ENCODE results near the gene CDH13. TPM values are rescaled to one million over a fixed set of nuclear protein-coding genes. Genes with fewer than 3 reads are reported as not detected.

CDH13 gene
- total and polyA plus RNA-seq, 8 donors = 0.12 to 21.4 (median 1.7) TPM; not detected in 1

DNA sequence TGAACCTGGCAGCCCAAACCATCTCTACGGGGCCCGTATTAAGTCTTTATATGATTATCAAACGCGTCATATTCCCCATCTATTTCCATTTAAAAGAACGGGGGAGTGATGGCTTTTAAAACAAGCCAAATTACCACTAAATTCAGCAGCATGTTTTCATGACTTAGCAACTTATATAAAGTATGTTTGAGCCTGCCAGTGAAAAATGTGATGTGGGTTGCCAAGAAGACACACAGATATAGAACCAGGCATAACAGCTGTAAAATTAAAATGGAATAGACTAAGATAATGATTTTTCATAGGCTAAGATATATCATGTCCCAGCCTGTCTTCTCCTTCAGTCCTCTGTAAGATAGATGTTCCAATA is 1136.2 kb downstream of the CDH13 start:
- intact Hi-C loops (cut with DNase I; ENCODE audit: low total_unique reads) = no loop called here
- peaks cover 0 to 9% (median 0%) of the 10 kb centered on the region in 4 donors for H3K9me3 ChIP-seq
- no peaks in the 10 kb centered on the region for H3K36me3 ChIP-seq
- no peaks in the 10 kb centered on the region for H3K4me1 ChIP-seq
- WGBS, 5 donors = 89 to 93% (median 91%) methylated on average over 5 of the region's 5 CpGs
- no peak overlapping the region for H3K4me3 ChIP-seq
- H3K27ac ChIP-seq = no peak overlapping the region
- TF ChIP-seq POLR2A (IDR thresholded peaks at IDR 0.05) (no peak), EP300 (IDR thresholded peaks at IDR 0.05) (no peak), POLR2AphosphoS5 (IDR thresholded peaks at IDR 0.05) (no peak)
- TF ChIP-seq, protein P1, sequence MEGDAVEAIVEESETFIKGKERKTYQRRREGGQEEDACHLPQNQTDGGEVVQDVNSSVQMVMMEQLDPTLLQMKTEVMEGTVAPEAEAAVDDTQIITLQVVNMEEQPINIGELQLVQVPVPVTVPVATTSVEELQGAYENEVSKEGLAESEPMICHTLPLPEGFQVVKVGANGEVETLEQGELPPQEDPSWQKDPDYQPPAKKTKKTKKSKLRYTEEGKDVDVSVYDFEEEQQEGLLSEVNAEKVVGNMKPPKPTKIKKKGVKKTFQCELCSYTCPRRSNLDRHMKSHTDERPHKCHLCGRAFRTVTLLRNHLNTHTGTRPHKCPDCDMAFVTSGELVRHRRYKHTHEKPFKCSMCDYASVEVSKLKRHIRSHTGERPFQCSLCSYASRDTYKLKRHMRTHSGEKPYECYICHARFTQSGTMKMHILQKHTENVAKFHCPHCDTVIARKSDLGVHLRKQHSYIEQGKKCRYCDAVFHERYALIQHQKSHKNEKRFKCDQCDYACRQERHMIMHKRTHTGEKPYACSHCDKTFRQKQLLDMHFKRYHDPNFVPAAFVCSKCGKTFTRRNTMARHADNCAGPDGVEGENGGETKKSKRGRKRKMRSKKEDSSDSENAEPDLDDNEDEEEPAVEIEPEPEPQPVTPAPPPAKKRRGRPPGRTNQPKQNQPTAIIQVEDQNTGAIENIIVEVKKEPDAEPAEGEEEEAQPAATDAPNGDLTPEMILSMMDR (IDR thresholded peaks at IDR 0.05) = no peak
- no peaks in the 10 kb centered on the region for H3K27me3 ChIP-seq
- DNase-seq = no peak

DNA sequence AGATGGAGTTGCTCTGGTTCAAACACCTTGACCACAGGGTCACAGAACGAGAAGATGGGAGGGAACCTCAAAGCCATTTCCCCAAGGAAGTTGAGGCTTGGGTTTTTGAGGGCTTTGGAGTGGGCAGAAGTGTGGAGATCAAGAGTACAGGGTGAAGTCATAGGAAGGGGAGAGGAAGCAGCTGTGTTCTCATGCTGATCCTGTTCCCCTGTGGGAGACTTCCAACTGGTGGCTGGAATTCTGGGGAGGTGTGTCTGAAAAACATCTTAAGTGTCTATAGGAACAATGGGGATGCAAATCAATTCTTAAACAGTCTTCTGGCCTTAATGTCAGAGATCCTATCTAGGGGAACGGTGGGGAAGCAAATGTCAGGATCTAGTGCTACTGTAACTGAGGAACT is 1142.2 kb downstream of the CDH13 start:
- DNase-seq = no peak
- intact Hi-C loops (cut with DNase I; ENCODE audit: low total_unique reads) = no loop called here
- H3K36me3 ChIP-seq = no peaks in the 10 kb centered on the region
- H3K4me3 ChIP-seq = no peak overlapping the region
- H3K4me1 ChIP-seq = peaks cover 0 to 3% (median 0%) of the 10 kb centered on the region in 4 donors
- 33 to 59% (median 53%) methylated on average over 2 of the region's 2 CpGs for WGBS, 5 donors
- no peaks in the 10 kb centered on the region for H3K27me3 ChIP-seq
- TF ChIP-seq EP300 (IDR thresholded peaks at IDR 0.05) = no peak
- TF ChIP-seq, protein P1 (IDR thresholded peaks at IDR 0.05) = no peak
- TF ChIP-seq POLR2A (IDR thresholded peaks at IDR 0.05) = no peak
- TF ChIP-seq POLR2AphosphoS5 (IDR thresholded peaks at IDR 0.05) = no peak
- H3K9me3 ChIP-seq = no peaks in the 10 kb centered on the region
- H3K27ac ChIP-seq = no peak overlapping the region

DNA sequence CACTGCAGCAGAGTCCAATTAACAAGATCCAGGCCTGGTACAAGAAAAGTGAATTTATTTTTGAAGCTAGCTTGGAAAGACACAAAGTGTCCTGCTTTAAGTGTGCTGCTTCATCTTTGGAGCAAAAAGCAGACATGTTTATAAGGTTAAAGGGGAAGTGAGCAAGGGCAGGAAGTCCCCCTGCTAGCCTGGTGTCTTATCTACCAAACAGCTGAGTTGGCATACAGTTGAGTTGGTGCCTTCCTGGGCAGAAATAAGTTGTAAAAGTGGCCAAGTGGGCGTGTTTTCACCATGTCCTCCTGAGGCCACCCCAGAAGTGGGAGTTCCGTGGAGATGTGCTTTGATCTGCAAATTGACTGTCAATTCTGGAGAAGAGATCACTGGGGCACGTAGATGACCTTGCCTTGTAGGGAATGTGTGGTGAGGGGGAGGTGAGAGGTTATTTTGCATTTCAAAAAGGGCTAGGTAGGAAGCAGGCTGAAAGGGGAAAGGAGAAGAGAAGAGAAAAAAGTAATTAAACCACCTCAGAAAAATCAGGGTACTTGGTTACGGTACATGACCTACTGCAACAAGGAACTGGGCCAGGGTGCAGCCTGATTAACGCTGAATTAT is 1142.7 kb downstream of the CDH13 start:
- no peak for DNase-seq
- H3K36me3 ChIP-seq = no peaks in the 10 kb centered on the region
- 47 to 58% (median 53%) methylated on average over 5 of the region's 5 CpGs for WGBS, 5 donors

DNA sequence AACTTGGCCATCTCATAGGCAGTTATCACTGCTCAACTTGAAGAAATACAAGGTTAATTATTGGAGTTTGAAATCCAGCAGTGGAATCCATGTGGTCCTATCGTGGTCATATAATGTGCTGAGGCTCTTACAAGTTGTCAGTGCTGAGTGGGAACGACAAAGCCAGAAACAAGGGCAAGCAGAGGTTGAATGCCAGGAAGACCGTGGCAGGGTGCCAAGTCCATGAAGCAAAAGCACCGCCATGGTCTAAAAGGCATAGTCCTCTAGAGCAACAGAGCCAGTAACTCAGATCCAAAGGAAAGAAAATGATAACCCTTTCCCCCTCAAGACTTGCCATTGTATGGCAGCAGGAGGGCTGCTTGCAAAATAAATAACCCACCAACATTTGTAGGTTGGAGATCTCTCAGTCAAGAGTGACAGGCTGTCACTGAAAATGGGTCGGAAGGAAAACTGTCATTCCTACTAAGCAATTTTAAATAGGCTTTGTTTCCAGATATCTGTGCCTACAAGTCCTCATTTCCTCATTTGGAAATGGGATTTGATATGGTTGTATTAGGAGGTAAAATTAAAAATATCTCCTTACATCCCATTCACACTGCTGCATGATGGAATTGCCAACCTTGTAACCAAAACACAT is 1144.7 kb downstream of the CDH13 start:
- Histone ChIP-seq H3K4me3 (no peak overlapping the region), H3K4me1 (peaks cover 0 to 3% (median 0%) of the 10 kb centered on the region in 4 donors), H3K36me3 (no peaks in the 10 kb centered on the region), H3K9me3 (no peaks in the 10 kb centered on the region), H3K27me3 (no peaks in the 10 kb centered on the region), H3K27ac (no peak overlapping the region)
- DNase-seq = peak; percentile 66 to 67
- intact Hi-C loops (cut with DNase I; ENCODE audit: low total_unique reads) = no loop called here
- no peak for TF ChIP-seq POLR2A (IDR thresholded peaks at IDR 0.05)
- TF ChIP-seq, protein P1 (IDR thresholded peaks at IDR 0.05) = no peak
- no peak for TF ChIP-seq EP300 (IDR thresholded peaks at IDR 0.05)
- 32 to 46% (median 37%) methylated on average over 5 of the region's 5 CpGs for WGBS, 5 donors

More for the DNA sequence above, 1142.7 kb downstream of the CDH13 start:
- H3K4me3 ChIP-seq = no peak overlapping the region
- no peaks in the 10 kb centered on the region for H3K27me3 ChIP-seq
- intact Hi-C loops (cut with DNase I; ENCODE audit: low total_unique reads) = no loop called here
- no peaks in the 10 kb centered on the region for H3K9me3 ChIP-seq
- no peak overlapping the region for H3K27ac ChIP-seq
- TF ChIP-seq POLR2AphosphoS5 (IDR thresholded peaks at IDR 0.05) (no peak), EP300 (IDR thresholded peaks at IDR 0.05) (no peak), POLR2A (IDR thresholded peaks at IDR 0.05) (no peak)
- TF ChIP-seq, protein P1 (IDR thresholded peaks at IDR 0.05) = no peak
- peaks cover 0 to 3% (median 0%) of the 10 kb centered on the region in 4 donors for H3K4me1 ChIP-seq
